Kidney glomerular epithelial cell (primary cell): ENCODE data around the gene SLC19A1.

ENCODE experiments used
- DNase-seq: peaks from one replicate; lab custom pipeline; 2025; lab: John Stamatoyannopoulos, UW

Gene SLC19A1

DNA sequence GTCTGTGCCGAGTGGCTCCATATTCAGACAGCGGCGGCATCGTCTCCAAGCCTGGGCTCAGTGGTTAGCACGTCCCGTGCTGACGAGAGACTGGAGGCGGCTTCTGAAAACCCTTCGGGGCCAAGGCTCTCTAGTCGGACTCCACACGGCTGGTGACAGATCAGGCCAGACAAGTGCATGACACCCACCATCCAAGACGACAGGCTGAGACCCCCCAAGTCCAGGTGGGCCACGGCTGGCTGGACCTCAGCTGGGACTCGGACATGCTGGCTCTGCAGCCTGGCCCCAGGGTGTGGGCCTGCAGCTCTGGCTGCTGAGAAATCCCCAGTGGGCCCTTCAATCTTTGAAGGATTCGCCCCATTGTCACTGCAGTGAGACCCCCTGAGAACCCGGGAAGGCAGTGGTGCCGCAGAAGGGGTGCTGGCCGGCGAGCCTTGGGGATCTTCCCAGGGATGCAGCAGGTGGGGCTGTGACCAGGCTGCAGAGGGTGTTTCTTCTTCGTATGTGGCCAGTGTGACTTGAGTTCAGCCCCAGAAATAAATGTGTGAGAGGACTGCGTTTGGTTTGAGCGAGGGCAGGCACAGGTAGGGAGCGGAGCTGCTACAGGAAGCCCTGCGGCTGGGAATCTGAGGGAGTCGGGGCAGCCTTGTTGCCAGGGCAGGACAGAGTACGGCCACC is 15.9 kb upstream of the SLC19A1 start:
- DNase-seq: no peak

DNA sequence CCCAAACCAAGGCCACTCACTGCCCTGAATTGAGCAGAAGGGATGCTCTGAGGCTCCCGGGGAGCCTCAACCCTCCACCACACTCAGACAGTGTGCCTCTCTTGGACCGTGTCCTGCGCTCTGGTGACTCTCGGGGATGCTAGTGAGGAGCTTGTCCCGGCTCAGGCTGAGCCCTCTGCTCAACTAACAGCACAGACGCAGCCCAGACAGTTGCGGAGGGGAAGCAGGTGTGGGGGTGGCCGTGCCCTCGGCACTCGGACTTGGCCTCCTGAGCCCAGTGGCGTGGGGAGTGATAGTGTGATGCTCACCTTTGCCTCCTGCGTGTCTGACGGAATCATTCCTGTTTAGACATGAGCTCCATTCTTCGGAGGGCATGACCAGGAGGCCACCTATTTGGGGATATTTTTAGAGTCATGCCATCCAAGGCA is 15.4 kb upstream of the SLC19A1 start:
- no peak for DNase-seq

DNA sequence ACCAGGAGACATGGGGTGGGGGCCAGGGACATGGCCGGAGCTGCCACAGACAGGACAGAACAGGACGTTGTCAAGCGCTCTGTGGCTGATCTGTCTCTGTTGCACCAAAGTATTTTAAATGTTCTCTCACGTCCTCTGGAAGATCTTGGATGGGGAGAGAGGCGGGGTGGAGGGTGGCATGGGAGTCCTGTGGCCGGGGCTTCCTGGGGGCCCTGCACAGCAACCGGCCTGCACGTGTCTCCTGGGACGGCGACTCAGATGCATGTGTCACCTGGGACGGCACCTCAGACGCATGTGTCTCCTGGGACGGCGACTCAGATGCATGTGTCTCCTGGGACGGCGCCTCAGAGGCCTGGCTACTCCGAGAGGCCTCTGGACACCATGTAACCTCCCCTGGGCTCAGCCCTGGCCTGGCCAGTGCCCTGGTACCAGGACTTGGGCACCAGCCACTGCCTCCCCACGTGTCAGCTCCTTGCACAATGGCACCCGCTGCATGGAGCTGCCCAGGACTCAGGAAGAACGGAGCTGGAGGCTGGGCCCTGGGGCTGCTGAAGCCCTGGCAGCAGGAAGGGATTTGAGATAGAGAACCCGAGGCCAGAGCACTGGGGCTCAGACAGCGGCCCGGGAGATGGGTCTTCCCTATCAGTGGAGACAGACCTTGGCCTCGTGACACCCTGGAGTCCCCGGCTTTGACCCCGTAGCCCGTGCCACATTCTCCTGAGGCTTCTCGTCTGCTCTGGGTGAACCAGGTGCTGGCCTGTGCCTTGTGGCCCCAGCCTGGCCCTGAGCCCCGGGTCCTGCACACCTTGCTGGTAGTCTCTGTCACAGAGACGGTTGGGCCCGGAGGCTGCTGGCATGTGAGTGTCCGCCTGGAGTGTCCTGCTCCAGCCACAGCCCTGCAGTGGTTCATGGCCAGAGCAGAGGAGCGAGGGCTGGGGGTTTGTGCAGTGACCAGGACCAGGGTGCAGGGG is 14.7 kb upstream of the SLC19A1 start:
- no peak for DNase-seq

DNA sequence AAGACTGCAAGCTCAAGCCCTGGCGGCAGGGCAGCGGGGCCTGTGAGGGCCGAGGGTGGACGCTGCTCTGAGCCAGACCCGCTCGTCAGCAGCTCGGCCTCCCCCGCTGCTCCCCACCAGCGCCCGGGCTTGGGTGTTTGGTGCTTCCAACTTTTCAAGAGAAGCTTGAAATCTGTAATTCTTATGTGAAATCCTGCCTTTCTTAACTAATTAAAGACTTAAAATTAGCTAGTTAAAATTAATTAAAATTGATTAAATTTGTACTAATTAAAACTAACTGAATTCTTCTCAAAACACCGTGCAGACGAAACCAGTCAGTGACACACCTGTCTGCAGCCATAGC is 14.0 kb upstream of the SLC19A1 start:
- DNase-seq: no peak

DNA sequence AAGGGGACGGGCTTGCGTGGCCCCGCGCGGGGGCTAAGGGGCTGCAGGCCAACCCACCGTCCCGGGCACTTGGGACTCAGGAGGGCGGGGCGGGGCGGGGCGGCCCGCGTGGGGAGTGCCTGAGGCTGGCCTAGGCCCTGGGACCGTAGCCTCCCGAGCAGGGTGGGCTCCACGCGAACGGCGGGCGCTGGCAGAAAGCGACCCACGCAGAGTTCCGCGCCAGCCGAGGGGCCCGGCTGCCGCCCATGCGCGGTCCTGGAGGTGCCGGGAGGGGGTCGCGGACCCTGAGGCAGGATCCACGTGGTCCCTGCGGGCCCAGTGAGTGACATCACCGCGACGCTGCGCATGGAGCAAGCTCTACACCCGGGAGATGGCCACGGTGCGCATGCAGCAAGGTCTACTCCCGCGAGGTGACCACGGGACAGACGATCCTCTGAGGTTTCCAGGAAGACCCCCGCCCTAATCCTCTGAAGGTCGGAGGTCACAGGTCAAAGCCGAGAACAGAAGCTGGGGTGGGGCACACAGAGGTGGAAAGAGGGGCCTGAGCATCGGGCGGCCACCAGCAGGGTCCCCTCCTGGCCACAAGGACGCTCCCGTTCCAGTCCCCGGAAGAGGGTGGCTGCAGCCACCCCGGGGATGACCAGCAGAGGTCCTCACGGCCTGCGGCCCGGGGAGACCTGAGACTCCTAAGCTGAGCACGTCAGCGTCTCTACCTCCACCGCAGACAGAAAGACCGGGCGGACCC is 13.5 kb upstream of the SLC19A1 start:
- peak; percentile 21 for DNase-seq

DNA sequence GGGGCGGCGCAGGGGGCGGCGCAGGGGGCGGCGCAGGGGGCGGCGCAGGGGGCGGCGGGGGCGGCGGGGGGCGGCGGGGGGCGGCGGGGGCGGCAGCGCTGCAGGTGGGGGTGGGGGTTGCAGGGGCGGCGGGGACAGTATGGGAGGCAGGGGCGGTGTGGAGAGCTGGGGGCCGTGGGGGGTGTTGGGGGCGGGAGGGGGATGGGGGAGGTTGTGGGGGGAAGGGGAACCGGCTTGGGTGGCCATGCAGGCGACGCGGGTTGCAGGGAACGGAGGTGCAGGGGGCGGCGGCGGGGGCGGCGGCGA is 13.0 kb upstream of the SLC19A1 start:
- DNase-seq: no peak

DNA sequence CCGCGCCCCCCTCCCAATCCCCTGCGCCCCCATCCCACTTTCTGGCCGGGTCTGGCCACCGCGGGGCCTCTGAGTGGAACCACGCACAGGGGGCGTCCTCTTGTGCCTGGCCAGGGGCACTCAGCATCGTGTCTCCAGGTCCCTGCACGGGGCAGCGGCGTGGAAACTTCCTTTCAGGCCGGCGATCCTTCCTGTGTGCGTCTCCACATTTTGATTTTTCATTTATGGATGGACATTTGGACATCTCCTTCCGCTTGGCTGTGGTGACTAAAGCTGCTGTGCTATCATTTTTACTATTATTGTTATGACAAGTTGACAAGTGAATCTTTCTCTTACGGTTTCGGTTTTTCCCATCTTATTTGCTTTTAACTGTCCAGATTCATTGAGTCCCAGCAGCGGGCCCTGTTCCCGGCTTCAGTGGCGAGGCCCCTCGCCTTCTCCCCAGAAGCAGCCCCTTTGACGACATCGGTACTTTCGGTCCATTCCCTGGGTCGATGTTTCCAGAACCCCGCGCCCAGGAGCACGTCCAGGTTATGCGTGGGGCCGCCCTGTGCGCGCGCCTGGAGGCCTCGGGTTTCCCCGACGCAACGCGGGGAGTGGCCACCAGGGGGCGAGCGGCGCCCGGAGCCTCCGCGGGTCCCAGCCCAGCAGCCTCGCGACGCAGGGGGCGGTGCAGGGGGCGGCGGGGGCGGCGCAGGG is 12.4 kb upstream of the SLC19A1 start:
- peak; percentile 33 for DNase-seq

DNA sequence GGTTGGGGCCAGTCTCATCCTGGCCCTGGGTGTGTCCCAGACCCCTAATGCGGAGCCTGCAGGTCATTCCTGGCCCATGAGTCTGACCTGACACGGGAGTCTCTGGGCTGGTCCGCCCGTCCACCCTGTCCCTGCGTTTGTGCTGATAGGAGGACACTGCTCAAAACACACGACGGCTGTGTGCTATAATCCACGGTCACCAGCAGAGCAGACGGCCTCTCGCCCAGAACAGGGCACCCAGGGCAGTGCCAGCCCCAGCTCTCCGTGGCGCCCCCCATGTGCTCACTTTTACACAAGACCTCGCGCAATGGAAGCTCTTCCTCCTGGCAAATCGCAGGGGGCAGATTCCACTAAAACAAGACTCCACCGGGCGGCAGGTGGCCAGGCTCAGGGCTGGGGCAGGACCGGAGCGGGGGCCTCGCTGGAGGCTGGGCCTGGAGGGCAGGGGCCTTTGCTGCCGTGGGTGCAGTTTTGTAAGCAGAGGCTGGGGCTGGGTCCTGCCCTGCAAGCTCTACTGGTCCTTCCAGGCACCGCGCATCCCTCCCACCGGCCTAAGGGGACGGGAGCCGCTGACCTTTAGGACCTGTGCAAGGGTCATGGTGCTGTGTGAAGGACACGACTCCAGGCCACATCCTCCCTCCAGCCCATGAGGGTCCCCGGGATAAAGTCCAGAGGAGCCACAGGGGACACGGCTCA is 10.6 kb upstream of the SLC19A1 start:
- DNase-seq: no peak

DNA sequence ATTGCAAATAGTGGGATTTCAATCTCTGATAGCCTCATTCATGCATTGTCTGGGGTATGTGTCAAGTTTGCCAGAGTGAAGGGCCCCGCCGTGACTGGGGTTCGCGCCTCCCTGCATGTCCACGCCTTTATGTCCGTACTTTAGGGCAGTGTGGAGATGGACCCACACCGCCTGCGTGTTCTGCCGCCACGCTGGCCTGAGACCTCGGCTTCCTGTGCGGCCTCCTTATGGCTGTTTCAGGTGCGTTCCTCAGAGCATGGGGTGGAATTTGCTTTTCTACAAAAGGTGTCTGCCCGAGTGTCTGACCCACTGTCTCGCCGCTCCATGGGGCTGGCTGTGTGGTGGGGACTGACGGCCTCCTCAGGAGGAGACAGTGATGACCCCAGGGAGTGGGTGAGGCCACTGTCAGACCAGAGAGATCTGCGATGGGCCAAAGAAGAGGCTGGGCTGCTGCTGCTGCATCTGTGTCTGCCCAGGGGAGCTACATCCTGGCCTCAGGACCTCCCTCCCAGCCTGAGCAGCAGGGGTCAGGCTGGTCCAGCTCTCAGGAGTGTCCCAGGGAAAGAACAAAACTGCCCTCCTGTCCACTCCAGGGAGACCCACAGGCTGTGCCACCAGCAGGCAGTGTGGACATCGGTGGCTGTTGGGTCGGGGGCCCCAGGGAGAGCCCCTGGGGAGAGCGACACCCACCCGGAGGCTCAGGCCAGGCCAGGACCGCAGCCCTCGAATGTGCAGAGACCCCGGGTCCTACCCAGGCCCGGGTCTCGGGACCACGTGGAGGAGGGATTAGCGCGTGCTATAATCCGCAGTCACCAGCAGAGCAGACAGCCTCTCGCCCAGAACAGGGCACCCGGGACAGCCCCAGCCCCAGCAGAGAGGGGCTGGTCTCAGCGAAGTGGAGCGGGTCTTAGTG is 9.8 kb upstream of the SLC19A1 start:
- DNase-seq: no peak

DNA sequence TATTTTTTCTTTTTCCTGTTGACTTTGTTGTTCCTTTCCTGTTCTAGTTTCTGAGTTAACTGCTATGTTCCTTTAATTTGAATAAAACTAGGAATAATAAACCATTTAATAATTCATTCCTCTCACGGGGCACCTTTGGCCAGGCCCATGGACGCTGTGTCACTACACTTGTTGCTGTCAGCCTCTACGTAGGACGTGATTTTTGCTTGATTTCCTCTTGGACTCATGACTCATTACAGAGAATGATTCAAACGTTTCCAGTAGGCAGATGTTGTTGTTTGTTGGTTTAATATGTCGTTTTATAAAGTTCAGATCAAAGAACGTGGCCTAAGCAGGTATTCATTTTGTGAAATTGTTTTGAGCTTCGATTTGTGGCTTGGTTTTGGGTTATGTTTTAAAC is 9.1 kb upstream of the SLC19A1 start:
- peak; percentile 15 for DNase-seq

DNA sequence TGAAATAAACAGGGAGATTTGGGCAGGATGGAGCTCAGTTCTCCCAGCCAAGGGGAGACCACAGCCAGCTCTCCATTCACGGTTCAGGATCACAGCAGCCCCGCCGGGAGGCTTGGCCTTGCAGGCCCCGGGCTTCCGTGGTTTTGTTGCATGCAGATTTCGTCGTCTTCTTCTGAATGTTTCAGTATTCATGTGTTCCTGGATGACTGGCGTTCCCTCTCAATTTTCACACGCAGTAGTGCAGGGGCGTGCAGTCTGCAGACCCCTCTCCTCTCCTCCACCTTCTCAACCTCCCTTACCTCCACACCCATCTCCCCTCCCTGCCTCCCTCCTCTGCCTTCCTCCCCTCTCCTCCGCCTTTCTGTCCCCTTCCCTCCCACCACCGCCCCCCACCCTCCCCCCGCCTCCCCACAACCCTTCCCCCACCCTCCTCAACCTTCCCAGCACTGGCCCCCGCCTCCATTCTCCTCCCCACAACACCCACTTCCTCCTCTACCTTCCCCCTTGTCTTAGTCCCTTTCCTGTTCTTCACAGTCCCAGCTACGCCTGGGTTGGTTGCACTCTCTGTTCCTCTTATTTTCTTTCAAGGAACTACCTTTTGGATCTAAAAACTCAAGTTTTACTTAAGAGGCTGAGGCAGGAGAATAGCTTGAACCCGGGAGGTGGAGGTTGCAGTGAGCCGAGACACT is 8.4 kb upstream of the SLC19A1 start:
- no peak for DNase-seq

DNA sequence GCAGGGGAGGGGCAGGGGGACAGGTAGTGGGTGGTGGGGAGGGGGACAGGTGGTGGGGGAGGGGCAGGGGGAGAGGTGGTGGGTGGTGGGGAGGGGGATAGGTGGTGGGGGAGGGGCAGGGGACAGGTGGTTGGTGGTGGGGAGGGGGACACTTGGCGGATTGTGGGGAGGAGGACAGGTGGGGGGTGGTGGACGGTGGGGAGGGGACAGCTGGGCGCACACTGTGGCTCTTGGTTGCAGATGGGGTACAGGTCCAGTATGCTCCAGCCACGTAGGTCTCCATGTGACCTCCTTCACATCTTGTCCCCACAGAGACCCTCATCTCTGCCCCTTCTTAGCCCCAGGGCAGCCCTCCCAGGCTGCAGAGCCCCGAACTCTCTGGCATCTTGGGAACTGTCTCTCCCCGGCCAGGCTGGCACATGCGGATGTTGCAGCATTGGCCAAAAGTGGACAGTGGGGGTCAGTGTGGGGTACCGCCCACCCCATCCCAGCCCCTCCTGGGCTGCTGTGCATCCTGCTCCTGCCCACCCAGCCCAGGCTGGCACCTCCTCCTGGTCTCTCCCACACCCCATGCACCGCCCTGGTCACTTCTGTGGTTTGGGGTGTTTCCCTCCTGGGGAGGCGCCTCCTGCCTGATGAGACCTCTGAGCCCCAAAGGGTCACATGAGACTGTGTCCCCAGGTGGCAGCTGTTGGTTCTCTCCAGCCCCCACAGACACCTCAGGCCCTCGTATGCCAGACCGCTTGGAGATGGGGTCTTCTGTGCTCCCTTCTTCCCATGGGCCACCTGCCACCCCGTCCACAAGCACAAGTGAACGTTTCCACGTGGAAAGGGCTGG is 7.6 kb upstream of the SLC19A1 start:
- no peak for DNase-seq

DNA sequence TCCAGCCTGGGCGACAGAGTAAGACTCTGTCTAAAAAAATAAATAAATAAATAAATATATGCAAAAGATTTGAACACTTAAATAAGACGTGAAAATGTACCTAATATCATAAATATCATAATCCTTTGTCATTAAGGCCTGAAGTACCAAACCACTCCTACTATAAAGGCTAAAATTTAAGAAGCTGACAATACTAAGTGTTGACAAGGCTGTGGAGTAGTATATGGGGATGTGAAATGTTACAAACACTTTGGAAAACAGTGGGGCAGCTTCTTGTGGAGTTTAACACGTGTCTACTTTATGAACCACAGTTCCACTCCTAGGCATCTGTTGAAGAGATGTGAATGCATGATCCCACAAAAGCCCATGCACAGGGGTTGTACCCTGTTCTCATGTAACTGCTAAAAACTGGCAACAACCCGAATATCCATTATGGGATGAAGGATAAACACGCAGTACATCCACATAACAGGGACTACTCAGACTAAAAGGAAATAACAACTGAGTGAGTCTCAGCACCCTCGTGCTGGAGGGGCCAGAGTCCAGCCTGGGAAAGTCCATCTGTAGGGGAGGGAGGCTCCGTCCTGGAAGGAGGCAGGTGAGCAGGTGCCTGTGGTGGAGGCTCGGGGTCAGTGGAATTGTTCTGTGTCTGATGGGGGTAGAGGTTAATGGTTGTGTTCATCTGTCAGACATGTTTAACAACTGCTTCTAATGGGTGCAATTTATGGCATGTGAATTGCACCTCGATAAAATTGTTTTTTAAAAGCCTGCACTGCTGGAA is 6.7 kb upstream of the SLC19A1 start:
- DNase-seq: no peak

DNA sequence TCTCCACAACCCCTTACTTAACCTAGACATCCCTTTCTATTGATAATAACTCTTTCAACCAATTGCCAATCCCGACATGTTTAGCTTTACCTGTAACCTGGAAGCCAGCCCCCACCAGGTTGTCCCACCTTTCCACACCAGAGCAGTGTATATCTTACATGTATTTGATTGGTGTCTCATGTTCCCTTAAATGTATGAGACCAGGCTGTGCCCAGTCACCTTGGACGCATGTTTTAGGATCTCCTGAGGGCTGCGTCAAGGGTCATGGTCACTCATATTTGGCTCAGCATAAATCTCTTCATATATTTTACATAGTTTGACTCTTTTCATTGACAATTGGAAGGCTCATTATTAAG is 5.3 kb upstream of the SLC19A1 start:
- no peak for DNase-seq

DNA sequence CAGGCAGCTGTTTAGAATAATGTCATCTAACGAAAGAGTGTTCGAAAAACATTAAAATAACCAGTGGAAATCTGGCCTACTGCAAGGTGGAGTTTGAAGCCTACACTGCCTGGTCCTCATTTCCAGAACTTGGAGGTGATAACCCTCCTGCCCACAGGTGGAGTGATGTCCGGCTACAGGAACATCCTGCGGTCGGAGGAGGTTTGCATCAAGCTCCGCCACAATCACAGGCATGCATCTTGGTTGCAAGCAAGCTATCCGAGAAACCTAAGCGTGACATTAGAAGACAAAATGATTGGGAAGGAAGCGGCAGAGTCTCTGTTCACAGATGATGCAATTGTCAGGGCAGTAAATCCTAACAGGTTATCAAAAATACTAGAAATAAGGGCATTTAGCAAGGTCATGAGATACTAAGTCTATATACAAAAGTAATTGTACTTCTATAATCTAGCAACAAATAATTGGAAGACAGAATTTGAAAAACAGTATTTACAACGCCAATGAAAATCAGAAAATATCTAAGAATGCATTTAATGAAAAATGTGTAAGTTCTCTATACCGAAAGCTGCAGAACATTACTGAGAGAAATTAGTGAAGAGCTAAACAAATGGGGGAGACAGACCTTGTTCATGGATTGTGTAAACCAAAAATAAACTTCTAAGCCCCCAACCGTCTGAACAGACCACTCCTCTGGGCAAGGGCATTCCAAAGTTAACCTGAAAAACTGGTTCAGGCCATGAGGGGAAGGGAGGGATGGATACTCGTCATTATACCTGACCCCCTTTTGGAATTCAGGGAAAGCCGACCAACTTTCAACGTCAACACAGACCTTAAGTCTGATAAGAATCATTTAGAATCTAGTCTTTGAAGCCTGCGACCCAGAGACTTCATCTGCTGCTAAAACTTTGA is 4.7 kb upstream of the SLC19A1 start:
- no peak for DNase-seq

DNA sequence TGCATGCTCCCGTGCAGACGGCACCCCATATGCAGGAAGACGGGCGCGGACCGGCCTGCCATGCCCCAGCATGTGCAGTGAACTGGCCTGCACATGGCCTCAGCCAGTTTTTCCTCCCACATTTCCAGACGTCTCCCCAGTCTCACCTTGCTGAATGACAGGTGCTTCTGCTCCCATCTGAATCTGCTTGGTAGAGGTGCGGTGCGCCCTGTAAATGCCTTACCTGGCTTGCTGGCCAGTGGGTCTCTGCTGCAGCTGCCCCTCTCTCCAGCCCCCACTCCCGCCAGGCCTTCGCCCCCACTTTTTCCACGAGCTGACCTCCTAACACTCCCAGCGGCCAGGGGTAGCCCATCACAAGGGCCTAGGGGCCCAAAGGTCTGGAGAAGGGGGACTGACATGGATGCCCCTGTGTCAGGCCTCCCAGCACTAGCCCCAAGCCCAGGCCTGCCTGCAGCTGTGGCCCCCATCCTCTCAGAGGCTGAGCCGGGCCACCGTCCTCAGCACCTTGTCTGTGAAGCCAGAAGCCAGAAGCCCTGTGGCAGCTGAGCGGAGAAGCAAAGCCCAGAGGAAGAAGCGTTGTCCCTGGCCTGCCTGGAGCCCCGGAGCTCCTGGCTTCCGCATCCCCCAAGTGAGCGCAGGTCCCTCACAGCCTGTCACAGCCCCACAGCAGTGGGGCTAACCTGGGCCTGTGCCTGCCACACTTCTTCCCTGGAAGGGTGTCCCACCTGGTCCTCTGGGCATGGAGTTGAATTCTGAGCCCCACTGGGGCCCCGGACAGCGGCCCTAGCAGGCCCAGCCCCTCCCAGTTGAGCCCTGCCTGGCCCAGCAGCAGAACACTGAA is 3.7 kb upstream of the SLC19A1 start:
- DNase-seq: no peak

DNA sequence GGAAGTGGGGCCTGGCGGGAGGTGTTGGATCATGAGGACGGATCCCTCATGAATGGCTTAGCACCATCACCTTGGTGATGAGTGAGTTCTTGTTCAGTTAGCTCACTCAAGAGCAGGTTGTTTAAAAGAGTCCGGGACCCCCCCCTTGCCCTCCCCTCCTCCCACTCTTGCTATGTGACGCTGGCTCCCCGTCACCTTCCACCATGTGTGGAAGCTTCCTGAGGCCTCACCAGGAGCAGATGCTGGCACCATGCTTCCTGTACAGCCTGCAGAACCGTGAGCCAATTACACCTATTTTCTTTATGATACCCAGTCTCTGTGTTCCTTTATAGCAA is 3.0 kb upstream of the SLC19A1 start:
- DNase-seq: no peak
